ENCODE data around the gene AFF4.

DNA sequence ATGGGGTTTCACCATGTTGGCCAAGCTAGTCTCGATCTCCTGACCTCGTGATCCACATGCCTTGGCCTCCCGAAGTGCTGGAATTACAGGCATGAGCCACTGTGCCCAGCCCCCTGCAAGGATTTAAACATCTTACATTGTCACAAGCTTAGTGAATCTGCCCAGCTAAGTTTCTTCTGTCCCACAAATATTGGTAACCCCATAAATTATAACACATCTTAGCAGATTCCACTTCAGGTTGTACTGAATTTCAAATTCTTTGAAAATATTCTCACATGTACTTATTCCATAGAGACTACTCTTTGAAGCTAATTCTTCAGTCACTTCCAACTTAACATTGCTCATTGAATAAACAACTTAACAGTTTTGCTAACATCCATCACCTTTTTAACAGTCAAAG lies 13.4 kb upstream of the AFF4 start:
- TF ChIP-seq, protein P1, sequence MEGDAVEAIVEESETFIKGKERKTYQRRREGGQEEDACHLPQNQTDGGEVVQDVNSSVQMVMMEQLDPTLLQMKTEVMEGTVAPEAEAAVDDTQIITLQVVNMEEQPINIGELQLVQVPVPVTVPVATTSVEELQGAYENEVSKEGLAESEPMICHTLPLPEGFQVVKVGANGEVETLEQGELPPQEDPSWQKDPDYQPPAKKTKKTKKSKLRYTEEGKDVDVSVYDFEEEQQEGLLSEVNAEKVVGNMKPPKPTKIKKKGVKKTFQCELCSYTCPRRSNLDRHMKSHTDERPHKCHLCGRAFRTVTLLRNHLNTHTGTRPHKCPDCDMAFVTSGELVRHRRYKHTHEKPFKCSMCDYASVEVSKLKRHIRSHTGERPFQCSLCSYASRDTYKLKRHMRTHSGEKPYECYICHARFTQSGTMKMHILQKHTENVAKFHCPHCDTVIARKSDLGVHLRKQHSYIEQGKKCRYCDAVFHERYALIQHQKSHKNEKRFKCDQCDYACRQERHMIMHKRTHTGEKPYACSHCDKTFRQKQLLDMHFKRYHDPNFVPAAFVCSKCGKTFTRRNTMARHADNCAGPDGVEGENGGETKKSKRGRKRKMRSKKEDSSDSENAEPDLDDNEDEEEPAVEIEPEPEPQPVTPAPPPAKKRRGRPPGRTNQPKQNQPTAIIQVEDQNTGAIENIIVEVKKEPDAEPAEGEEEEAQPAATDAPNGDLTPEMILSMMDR (IDR thresholded peaks at IDR 0.05 in 2 of 3, conservative IDR thresholded peaks at IDR 0.05 in 1 of 3; ENCODE audit: borderline replicate concordance in 1 of 3, insufficient read depth in 1 of 3, low read depth in 2 of 3, low read length in 2 of 3), result no peak
- TF ChIP-seq RAD21 (IDR thresholded peaks at IDR 0.05; ENCODE audit: low read depth), result no peak
- TF ChIP-seq POLR2A (IDR thresholded peaks at IDR 0.05; ENCODE audit: borderline replicate concordance, extremely low read depth, insufficient read depth, insufficient read length), result no peak
- TF ChIP-seq SIN3A (IDR thresholded peaks at IDR 0.05; ENCODE audit: low read depth), result no peak
- no peak for TF ChIP-seq EZH2 (IDR thresholded peaks at IDR 0.05)
- no peak for TF ChIP-seq YY1 (IDR thresholded peaks at IDR 0.05; ENCODE audit: extremely low read depth, insufficient replicate concordance, low read depth, low read length)
- no peak for TF ChIP-seq CEBPB (IDR thresholded peaks at IDR 0.05; ENCODE audit: low read depth)
- no peak for TF ChIP-seq ZNF274 (IDR thresholded peaks at IDR 0.05; ENCODE audit: low read depth, low read length)
- TF ChIP-seq, protein P2, sequence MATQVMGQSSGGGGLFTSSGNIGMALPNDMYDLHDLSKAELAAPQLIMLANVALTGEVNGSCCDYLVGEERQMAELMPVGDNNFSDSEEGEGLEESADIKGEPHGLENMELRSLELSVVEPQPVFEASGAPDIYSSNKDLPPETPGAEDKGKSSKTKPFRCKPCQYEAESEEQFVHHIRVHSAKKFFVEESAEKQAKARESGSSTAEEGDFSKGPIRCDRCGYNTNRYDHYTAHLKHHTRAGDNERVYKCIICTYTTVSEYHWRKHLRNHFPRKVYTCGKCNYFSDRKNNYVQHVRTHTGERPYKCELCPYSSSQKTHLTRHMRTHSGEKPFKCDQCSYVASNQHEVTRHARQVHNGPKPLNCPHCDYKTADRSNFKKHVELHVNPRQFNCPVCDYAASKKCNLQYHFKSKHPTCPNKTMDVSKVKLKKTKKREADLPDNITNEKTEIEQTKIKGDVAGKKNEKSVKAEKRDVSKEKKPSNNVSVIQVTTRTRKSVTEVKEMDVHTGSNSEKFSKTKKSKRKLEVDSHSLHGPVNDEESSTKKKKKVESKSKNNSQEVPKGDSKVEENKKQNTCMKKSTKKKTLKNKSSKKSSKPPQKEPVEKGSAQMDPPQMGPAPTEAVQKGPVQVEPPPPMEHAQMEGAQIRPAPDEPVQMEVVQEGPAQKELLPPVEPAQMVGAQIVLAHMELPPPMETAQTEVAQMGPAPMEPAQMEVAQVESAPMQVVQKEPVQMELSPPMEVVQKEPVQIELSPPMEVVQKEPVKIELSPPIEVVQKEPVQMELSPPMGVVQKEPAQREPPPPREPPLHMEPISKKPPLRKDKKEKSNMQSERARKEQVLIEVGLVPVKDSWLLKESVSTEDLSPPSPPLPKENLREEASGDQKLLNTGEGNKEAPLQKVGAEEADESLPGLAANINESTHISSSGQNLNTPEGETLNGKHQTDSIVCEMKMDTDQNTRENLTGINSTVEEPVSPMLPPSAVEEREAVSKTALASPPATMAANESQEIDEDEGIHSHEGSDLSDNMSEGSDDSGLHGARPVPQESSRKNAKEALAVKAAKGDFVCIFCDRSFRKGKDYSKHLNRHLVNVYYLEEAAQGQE (IDR thresholded peaks at IDR 0.05; ENCODE audit: low read depth), result no peak
- no peak for TF ChIP-seq SP1 (IDR thresholded peaks at IDR 0.05; ENCODE audit: low read depth)
- no peak for TF ChIP-seq POLR2AphosphoS5 (IDR thresholded peaks at IDR 0.05; ENCODE audit: low read depth, low read length)
- TF ChIP-seq CBX3 (IDR thresholded peaks at IDR 0.05; ENCODE audit: low read depth), result no peak
- no peak for TF ChIP-seq ZBTB33 (IDR thresholded peaks at IDR 0.05; ENCODE audit: extremely low read depth, insufficient replicate concordance, low read length)
